Measurements from ENCODE around the gene INTS14. TPM values are rescaled to one million over a fixed set of nuclear protein-coding genes. Genes with fewer than 3 reads are reported as not detected.

The INTS14 gene
- total and polyA plus RNA-seq, 9 of the 15 experiments (the other 6 are each of a cell fraction or from before 2014, with no cell fraction given): 30.5 to 92.4 (median 46.5) TPM

DNA sequence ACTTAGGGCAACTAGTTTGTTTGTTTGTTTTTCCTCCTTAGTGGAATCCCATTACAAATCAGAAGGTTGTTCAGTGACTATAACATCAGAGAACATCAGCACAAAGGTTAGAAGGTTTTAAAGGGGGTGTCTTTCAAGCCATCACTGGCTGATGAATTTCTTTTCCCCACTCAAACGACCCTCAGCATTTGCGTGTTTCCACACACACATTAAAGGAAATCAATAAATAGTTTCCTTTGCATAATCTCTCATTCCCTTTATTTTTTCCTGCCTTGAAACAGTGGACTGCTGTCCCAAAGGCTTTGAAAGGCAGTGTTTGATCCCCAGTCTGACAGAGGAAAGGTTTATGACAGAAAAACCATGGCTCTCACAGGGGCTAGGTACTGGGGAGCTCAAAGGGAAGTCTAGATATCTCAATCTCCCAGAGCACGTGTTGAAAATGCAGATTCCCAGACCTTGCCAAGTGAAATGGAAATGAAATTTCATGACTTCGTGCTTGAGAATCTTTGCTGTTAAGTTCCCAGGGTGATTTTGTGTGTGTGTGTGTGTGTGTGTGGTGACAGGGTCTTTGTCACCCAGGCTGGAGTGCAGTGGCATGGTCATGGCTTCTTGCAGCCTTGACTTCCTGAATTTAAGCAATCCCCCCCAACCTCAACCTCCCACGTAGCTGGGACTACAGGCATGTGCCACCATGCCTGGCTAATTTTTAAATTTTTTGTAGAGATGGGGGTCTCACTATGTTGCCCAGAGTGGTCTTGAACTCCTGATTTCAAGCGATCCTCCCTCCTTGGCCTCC is 2.2 kb upstream of the INTS14 start (continued):
- TF ChIP-seq, protein P1, sequence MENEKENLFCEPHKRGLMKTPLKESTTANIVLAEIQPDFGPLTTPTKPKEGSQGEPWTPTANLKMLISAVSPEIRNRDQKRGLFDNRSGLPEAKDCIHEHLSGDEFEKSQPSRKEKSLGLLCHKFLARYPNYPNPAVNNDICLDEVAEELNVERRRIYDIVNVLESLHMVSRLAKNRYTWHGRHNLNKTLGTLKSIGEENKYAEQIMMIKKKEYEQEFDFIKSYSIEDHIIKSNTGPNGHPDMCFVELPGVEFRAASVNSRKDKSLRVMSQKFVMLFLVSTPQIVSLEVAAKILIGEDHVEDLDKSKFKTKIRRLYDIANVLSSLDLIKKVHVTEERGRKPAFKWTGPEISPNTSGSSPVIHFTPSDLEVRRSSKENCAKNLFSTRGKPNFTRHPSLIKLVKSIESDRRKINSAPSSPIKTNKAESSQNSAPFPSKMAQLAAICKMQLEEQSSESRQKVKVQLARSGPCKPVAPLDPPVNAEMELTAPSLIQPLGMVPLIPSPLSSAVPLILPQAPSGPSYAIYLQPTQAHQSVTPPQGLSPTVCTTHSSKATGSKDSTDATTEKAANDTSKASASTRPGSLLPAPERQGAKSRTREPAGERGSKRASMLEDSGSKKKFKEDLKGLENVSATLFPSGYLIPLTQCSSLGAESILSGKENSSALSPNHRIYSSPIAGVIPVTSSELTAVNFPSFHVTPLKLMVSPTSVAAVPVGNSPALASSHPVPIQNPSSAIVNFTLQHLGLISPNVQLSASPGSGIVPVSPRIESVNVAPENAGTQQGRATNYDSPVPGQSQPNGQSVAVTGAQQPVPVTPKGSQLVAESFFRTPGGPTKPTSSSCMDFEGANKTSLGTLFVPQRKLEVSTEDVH (IDR thresholded peaks at IDR 0.05; ENCODE audit: low read depth, partially characterized antibody): no peak
- TF ChIP-seq, protein P2, sequence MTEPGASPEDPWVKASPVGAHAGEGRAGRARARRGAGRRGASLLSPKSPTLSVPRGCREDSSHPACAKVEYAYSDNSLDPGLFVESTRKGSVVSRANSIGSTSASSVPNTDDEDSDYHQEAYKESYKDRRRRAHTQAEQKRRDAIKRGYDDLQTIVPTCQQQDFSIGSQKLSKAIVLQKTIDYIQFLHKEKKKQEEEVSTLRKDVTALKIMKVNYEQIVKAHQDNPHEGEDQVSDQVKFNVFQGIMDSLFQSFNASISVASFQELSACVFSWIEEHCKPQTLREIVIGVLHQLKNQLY (CRISPR knock-in tag; conservative IDR thresholded peaks at IDR 0.05): no peak
- no peak for TF ChIP-seq POLR2G (IDR thresholded peaks at IDR 0.05; ENCODE audit: low read depth, low read length)
- TF ChIP-seq MTF1 (CRISPR knock-in tag; IDR thresholded peaks at IDR 0.05; ENCODE audit: borderline replicate concordance): no peak
- TF ChIP-seq ZFP30 (CRISPR knock-in tag; IDR thresholded peaks at IDR 0.05; ENCODE audit: borderline replicate concordance): no peak
- TF ChIP-seq L3MBTL2 (IDR thresholded peaks at IDR 0.05): peak; percentile 28; the same call in 1 of the 2 replicates
- no peak for TF ChIP-seq ATF1 (CRISPR knock-in tag; IDR thresholded peaks at IDR 0.05)
- no peak for TF ChIP-seq ATF1 (tag; IDR thresholded peaks at IDR 0.05)
- no peak for TF ChIP-seq BRCA1 (IDR thresholded peaks at IDR 0.05)
- TF ChIP-seq BRCA1 (CRISPR knock-in tag; IDR thresholded peaks at IDR 0.05): no peak
- TF ChIP-seq, protein P3, sequence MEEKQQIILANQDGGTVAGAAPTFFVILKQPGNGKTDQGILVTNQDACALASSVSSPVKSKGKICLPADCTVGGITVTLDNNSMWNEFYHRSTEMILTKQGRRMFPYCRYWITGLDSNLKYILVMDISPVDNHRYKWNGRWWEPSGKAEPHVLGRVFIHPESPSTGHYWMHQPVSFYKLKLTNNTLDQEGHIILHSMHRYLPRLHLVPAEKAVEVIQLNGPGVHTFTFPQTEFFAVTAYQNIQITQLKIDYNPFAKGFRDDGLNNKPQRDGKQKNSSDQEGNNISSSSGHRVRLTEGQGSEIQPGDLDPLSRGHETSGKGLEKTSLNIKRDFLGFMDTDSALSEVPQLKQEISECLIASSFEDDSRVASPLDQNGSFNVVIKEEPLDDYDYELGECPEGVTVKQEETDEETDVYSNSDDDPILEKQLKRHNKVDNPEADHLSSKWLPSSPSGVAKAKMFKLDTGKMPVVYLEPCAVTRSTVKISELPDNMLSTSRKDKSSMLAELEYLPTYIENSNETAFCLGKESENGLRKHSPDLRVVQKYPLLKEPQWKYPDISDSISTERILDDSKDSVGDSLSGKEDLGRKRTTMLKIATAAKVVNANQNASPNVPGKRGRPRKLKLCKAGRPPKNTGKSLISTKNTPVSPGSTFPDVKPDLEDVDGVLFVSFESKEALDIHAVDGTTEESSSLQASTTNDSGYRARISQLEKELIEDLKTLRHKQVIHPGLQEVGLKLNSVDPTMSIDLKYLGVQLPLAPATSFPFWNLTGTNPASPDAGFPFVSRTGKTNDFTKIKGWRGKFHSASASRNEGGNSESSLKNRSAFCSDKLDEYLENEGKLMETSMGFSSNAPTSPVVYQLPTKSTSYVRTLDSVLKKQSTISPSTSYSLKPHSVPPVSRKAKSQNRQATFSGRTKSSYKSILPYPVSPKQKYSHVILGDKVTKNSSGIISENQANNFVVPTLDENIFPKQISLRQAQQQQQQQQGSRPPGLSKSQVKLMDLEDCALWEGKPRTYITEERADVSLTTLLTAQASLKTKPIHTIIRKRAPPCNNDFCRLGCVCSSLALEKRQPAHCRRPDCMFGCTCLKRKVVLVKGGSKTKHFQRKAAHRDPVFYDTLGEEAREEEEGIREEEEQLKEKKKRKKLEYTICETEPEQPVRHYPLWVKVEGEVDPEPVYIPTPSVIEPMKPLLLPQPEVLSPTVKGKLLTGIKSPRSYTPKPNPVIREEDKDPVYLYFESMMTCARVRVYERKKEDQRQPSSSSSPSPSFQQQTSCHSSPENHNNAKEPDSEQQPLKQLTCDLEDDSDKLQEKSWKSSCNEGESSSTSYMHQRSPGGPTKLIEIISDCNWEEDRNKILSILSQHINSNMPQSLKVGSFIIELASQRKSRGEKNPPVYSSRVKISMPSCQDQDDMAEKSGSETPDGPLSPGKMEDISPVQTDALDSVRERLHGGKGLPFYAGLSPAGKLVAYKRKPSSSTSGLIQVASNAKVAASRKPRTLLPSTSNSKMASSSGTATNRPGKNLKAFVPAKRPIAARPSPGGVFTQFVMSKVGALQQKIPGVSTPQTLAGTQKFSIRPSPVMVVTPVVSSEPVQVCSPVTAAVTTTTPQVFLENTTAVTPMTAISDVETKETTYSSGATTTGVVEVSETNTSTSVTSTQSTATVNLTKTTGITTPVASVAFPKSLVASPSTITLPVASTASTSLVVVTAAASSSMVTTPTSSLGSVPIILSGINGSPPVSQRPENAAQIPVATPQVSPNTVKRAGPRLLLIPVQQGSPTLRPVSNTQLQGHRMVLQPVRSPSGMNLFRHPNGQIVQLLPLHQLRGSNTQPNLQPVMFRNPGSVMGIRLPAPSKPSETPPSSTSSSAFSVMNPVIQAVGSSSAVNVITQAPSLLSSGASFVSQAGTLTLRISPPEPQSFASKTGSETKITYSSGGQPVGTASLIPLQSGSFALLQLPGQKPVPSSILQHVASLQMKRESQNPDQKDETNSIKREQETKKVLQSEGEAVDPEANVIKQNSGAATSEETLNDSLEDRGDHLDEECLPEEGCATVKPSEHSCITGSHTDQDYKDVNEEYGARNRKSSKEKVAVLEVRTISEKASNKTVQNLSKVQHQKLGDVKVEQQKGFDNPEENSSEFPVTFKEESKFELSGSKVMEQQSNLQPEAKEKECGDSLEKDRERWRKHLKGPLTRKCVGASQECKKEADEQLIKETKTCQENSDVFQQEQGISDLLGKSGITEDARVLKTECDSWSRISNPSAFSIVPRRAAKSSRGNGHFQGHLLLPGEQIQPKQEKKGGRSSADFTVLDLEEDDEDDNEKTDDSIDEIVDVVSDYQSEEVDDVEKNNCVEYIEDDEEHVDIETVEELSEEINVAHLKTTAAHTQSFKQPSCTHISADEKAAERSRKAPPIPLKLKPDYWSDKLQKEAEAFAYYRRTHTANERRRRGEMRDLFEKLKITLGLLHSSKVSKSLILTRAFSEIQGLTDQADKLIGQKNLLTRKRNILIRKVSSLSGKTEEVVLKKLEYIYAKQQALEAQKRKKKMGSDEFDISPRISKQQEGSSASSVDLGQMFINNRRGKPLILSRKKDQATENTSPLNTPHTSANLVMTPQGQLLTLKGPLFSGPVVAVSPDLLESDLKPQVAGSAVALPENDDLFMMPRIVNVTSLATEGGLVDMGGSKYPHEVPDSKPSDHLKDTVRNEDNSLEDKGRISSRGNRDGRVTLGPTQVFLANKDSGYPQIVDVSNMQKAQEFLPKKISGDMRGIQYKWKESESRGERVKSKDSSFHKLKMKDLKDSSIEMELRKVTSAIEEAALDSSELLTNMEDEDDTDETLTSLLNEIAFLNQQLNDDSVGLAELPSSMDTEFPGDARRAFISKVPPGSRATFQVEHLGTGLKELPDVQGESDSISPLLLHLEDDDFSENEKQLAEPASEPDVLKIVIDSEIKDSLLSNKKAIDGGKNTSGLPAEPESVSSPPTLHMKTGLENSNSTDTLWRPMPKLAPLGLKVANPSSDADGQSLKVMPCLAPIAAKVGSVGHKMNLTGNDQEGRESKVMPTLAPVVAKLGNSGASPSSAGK (IDR thresholded peaks at IDR 0.05): peak; percentile 50; the same call in 1 of the 2 replicates
- TF ChIP-seq PYGO2 (tag; IDR thresholded peaks at IDR 0.05): no peak
